GM18519 (cell line): Measurements from ENCODE around the gene ZNF75A.

Experiments
- ATAC-seq: cut with Tn5 transposase; IDR thresholded peaks from one replicate; pipeline ENCODE4 v1.9.1; 2021; ENCODE audit warnings: mild to moderate bottlenecking, moderate library complexity; ENCODE audit not compliant: unreplicated experiment, low FRiP score

Gene ZNF75A

GRCh38 chr16:3362931-3363330 is 57.6 kb downstream of the ZNF75A start:
- no peak for ATAC-seq

GRCh38 chr16:3363793-3364192 is 58.5 kb downstream of the ZNF75A start:
- no peak for ATAC-seq

- no peak for ATAC-seq
Measured at GRCh38 chr16:3364774-3365427, 59.6 kb downstream of the ZNF75A start.
